Measurements from ENCODE around the gene SLC43A2. TPM values are rescaled to one million over a fixed set of nuclear protein-coding genes. Genes with fewer than 3 reads are reported as not detected.

SLC43A2 gene
- total and polyA plus RNA-seq, 2 of the 13 experiments (the other 11 are each of a cell fraction or from before 2014, with no cell fraction given), result 7.3 to 20.0 TPM

DNA sequence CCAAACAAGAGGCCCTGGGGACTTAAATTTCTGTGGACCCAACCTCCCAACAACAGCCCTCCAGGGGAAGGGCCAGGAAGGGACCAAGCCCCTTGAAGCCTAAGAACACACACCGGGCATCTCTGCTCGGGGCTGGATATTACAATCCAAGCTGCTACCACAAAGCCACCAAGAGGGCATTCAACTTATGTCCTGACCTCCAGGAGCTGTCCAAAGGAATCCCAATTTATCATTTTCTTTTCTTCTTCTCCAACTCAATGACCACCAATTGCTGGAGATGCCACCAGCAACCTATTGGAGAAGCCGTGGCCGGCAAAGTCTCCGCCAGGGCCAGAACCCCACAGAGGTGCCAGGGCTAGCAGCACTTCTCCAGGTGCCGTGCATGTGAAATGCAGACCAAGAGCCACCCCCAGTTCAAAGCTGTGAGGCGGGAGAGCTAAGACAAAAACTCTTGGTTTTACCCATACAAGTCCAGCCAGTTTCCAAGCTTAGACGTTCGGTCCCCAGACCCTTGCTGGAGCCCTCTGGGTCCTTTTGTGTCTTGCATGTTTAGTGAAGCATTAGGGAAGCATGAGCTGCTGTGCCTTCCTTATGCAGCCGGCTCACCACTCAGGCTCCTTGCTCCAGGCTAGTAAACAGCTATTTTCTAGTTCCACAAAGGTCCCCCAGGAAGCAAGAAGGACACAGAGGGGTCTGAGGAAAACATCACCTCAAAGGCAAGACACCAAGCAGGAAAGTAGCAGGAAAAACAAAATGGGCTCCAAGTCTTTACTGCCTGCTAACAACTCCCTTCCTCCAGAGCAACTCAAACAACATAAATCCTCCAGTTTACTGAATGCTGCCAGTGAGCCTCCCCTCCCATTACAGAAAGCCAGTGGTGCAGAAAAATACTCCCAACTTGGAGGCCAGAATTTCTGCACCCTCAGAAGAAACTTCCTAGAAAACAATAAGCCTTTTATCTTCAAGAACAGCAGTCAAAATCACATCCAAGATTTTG is 69.3 kb downstream of the SLC43A2 start (continued):
- no peak for TF ChIP-seq ZNF629 (CRISPR knock-in tag; conservative IDR thresholded peaks at IDR 0.05)

GRCh38 chr17:1558401-1558800 is 70.2 kb downstream of the SLC43A2 start:
- FAIRE-seq (no peak), ATAC-seq (no peak), DNase-seq (ENCODE audit: low spot score) (no peak)
- H2AFZ ChIP-seq (ENCODE audit: low read length), result no peak overlapping the region
- peaks cover 3 to 28% of the 10 kb centered on the region in 2 experiments; a peak in 4 of 5 replicates for H3K36me3 ChIP-seq (replicated peaks in 1 of 2; ENCODE audit: control insufficient read depth in 1 of 2, insufficient read depth in 2 of 2, low read length in 2 of 2)
- H3K4me1 ChIP-seq (ENCODE audit: insufficient read depth, low read length), result peaks cover 23% of the 10 kb centered on the region
- no peak overlapping the region for H3K4me3 ChIP-seq (replicated peaks in 1 of 3; ENCODE audit: insufficient read depth in 1 of 3, low read depth in 2 of 3, low read length in 3 of 3)
- intact Hi-C loops (cut with micrococcal nuclease; ENCODE audit: unreplicated experiment) (no loop called here), in situ Hi-C loops (cut with HindIII; ENCODE audit: extremely low pct_ligation_motif_present, low pct_unique_long_range_greater_than_20kb) (no loop called here)
- TF ChIP-seq SNRNP70 (IDR thresholded peaks at IDR 0.05; ENCODE audit: low read depth, low read length), result no peak
- no peak for TF ChIP-seq PBX3 (CRISPR knock-in tag; IDR thresholded peaks at IDR 0.05; ENCODE audit: borderline replicate concordance)
- TF ChIP-seq ZNF251 (CRISPR knock-in tag; IDR thresholded peaks at IDR 0.05), result no peak
- TF ChIP-seq TGIF2 (CRISPR knock-in tag; IDR thresholded peaks at IDR 0.05), result no peak
- H3K4me2 ChIP-seq (ENCODE audit: low read depth, low read length), result no peak overlapping the region
- POLR2A ChIA-PET, result no interaction called here
- peaks cover 8% of the 10 kb centered on the region; the same call in 1 of the 2 replicates for H4K20me1 ChIP-seq (ENCODE audit: insufficient read depth, low read length)
- H3K27me3 ChIP-seq (ENCODE audit: control insufficient read depth in 1 of 2, insufficient read depth in 2 of 2, low read length in 2 of 2), result 0 out of 5 replicates have a peak, but pooled peaks cover 0 to under 1% of the 10 kb centered on the region in 2 experiments
- H3K79me2 ChIP-seq (ENCODE audit: insufficient read depth, low read length), result peaks cover 43% of the 10 kb centered on the region
- no peaks in the 10 kb centered on the region for H3K9me3 ChIP-seq (ENCODE audit: low read length)
- H3K27ac ChIP-seq (ENCODE audit: extremely low read length, insufficient read depth, low read length), result no peak overlapping the region
- BruUV-seq (replicated peaks), result no TSS peak
- 92% methylated on average over 2 of the region's 3 CpGs for WGBS (ENCODE audit: low lambda C conversion rate)
- H3K9ac ChIP-seq (ENCODE audit: insufficient read depth, low read depth, low read length), result no peak overlapping the region
- CTCF ChIA-PET (ENCODE audit: low intra/inter-chr PET ratio, low total read pairs), result no interaction called here

Measured in HepG2 (cell line).